GM18870 (cell line): Measurements from ENCODE around the gene C14orf39.

ENCODE experiments used
- ATAC-seq: cut with Tn5 transposase; IDR thresholded peaks from one replicate; pipeline ENCODE4 v1.9.1; 2021; ENCODE audit warnings: moderate library complexity; ENCODE audit not compliant: unreplicated experiment

C14orf39 gene

DNA sequence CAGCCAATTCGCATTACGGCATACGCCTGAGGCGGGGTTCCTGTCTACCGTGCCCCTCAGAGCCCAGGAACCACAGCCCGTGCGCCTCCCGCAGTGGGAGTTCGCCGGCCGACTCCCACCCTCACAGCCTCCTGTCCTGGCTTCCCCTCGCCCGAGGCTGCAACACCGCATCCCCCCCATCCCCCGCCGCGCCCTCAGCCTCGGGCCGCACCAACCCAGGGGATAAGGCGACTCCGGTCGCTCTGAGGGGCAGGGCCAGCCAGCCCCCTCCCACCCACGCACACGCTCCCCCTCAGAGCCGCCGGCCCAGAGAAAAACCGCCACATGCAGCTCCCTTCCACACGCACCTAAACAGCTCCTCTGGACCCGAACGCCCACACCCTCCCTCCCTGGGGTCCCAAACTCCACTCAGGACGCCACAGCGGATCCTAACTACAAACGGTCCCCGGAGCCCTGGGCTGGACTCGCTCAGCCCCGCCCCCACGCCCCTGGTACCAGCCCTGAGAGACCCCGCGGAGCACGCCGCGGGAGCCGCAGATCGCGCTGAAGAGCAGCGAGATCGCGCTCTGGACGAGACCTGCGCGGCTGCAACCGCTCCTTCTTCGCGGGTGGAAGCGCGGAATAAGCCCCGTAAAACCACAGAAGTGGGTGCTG, at the start of gene C14orf39:
Gene C14orf39 (minus strand): TSS at position 466 of the 654 bp plus-strand sequence. CDS start 985 bp downstream, outside the sequence.
- no peak for ATAC-seq

DNA sequence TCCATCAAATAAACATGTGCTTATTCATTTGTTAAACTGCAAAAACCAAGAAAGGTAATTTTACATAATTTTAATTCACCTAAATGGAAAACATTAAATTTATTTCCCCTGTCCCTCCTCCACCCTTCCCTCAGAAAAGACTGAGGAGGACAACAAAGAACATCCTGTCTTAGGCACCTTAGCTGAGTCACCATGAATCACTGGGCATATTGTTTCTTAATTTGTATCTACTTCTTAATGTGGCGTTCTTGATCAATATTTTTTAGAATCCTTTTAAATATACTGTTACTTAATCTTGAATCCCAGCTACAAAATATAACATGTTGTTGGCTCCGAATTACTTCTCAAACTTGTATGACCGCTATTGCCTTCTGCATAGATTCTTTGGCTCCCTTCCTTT, 46.6 kb upstream of the C14orf39 start:
- no peak for ATAC-seq

DNA sequence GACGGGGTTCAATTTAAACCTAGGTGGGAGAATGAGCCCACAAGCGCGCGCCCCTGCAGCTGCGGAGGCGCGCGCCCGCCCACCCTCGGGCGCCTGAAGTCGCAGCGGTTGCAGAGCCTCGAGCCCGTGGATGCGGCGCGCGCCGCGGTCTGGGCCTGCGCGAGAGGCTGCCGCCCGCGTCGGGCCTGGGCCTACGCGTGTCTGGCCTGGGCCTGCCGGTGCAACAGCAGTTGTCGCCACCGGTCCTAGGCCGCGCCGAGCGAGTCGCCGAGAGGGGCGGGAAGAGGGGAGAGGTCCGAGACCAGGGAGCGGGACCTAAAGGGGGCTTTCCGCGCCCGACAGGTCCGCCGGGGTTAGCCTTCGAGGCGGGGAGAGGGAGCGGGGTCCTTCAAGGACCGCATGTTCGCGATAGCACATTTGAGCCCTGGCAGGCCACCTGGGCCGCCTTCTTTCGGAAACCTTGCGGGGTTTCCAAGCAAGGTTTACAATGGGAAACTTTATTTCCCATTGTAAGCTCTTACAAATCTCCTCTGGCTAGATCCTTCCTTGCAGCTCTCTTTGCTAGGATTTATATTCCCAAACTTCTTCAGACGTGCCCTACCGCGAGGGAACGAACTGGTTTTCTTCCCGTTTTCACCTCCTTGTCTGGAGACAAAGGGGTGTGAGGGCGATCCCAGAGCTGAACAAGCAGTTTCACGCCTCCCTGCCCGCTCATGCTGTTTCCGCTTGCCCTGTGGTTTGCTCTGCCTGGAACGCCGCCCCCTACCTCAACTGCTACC, 29.8 kb upstream of the C14orf39 start:
- ATAC-seq = no peak

DNA sequence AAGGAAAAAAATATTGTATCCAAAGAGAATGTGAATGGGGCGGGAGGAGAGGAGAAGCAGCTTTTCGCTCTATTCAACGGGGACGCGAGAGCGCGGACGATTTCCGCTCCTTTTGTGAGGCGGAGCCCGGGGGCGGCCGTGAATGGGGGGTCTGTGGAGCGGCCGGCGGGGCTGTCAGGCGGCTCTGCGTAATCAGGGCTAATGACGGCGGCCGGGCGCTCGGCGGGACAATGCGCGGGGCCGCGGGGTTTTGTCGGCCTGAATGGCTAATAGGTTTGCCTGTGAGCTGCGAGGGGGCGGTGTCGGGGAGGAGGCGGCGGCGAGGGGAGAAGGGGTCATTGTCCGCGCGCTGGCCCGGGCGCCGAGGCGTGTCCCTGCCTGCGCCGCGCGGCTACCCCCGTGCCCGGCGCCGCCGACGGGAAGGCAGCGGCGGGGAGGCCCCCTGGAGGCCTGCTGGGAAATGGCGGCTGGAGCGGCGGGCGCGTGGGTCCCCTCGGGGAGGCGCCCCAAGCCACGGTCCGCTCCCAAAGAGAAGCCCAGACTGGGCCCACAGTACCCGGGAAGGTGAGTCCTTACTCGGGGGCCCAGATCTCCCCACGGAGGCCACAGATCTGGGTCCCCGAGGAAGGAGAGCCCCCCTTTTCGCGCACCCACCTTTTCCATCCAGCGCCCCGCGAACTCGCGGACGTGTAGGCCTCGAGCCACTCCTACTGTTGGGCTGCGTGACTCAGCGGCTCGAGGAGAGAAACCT, 29.1 kb upstream of the C14orf39 start:
- ATAC-seq = no peak

DNA sequence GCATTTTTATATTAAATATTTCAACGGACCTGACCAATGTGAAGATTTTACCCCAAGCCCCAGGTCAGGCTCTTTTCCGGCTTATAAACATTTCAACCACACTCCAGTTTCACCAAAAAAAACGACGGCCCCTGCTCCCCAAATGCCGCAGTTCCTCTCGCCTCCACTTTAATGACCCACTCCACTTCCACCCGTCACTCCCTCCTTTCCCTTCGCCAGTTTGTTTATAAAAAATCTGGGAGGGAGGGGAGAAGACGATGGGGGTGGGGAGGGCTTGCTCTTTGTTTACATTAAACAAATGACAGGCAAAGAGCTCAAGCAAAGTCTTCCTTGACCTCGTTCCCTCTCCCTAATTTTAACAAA, 28.5 kb upstream of the C14orf39 start:
- ATAC-seq = no peak

DNA sequence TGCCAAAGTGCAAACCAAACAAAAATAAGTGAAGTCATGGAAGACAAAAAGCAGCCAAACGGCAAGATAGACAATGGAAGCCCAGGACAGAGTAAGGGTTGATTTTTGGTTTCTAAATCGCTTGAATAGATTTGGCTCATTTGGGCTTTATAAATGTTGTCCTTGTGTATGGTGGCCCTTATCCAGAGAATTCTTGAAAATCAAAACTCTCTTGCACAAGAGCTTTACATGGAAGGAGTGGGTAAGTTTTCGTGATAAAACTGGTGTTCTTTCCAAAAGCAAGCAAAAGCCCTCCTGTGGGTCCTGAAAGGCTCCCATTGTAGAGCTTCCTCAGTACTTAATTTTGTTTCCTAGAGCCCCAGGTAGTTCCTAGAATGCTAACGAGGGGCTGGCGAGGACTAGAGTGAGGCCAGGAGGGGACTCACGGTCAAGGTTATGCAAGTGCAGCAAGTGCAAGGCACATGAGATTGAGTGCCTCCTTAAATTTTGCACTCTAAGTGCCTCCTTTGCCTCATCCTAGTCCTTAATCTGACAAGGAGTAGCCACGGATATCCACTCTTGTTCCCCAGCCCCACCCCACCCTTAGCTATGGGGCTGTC, 27.2 kb upstream of the C14orf39 start:
- ATAC-seq = no peak

- ATAC-seq = no peak
Measured at GRCh38 chr14:60512126-60512525, 26.3 kb upstream of the C14orf39 start.

GRCh38 chr14:60510951-60511599, 25.2 kb upstream of the C14orf39 start:
- no peak for ATAC-seq

DNA sequence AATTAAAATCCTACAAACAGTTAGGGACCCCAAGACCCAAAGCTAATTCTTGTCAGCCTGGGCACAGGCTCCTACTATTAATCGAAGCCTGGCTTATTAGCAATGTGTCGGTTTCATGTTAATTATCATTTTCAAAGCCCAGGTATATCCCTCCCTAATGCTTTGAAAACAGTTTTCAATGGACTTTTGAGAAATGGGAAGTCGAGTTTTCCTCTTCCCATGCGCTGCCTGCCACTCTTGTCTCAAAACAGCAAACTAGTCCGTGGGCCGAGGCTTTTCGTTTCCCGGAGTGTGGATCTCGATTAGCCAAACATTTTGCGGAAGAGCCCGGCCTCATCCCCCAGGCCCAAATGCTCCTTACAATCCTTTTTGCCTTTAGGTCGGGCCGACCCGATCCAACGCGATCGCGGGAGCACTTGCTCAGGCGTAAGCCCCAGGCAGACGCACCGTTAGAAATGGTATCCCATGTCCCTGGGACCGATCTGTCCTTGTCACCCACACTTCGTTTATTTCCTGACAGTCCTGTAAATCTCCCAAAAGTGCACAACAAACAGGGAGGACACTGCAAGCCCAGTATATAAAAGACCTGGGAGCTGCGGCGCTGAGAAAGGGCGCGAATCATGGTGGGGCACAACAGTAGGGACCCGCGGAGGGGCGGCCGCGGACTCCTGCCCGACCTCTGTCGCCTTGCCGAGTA, 24.5 kb upstream of the C14orf39 start:
- no peak for ATAC-seq

- ATAC-seq = no peak
Measured at GRCh38 chr14:60509438-60510253, 23.8 kb upstream of the C14orf39 start.

DNA sequence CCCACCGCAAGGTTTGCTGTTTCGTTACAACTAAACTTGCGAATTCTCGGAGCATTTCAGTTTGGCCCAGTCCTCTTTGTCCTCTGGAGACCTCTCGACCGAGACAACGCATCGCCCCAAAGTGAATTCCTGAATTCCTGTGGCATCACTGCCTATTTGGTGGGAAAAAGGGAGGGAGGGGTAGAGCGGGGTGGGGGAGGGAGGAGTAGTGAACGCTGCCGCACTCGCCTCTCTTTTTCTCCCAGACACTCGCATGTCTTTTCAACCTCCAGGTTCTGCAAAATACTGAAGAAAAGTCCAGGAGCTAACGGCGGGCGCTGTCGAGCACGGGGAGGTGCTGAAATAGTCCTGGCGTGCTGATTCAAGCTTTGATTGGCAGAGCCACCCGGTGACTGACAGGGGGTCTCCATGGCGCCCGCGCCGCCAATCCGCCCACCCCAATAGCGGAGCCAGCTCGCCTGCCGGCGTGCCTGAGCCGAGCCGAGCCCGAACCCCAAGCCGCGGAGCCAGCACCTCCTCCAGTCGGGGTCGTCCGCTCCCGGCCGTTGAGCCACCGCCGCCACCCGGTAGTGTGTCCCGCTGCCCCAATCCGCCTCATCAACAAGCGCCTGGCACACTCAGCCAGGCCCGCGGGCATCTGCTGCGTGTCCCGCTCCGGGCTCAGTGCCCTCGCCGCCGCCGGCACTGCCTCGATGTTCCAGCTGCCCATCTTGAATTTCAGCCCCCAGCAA, 23.0 kb upstream of the C14orf39 start, which contains the start of gene SIX6:
Gene SIX6 (plus strand): TSS at position 440 of the 731 bp plus-strand sequence. CDS start 253 bp downstream, at position 693.
- no peak for ATAC-seq

GRCh38 chr14:60508363-60508706, 22.5 kb upstream of the C14orf39 start:
- ATAC-seq = no peak

- ATAC-seq = no peak
Measured at GRCh38 chr14:60506985-60507829, 21.3 kb upstream of the C14orf39 start.

DNA sequence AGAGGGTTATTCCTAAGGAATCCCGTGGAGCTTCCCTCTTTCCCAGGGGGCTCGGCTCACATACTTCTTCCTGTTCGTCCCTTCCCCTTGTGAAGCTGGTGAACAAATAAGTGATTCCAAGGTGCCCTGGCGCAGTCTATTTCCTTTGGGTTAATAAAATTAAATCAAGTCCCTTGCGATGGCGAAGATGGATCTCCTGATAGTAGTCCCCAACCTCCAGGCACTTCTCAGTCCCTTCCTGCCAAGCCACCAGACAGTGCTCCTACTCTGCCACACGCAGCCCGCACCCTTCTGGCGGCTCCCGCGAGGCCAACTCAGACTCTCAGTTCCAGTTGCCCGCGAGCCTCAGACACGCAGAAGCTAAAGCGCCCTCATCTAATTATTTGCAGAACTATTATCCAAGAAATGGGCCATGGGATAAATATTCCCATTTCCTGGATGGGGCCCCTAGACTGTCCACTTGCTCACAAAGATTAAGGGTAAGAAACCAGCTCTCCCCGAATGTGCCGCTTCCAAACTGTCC, 20.7 kb upstream of the C14orf39 start:
- no peak for ATAC-seq

DNA sequence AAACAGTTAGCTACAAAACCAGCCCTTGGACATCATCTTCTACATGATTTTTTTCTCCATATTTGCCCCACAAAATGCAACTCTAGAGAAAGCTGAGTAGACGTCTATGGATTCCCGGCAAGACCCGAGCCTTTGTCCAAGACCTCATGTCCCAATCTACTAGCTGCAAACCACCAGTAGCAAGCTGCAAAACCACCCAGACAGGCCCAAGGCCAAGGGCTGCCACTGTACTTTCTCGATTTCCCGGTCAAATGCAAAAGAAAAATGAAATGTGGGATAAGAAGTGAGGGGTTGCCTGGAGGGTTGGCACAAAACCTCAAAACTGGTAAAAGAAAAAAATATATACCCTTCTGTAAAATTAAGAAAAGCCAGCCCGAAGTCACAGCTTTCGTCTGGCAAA, 20.1 kb upstream of the C14orf39 start:
- no peak for ATAC-seq

- ATAC-seq = no peak
Measured at GRCh38 chr14:60505448-60505847, 19.6 kb upstream of the C14orf39 start.

DNA sequence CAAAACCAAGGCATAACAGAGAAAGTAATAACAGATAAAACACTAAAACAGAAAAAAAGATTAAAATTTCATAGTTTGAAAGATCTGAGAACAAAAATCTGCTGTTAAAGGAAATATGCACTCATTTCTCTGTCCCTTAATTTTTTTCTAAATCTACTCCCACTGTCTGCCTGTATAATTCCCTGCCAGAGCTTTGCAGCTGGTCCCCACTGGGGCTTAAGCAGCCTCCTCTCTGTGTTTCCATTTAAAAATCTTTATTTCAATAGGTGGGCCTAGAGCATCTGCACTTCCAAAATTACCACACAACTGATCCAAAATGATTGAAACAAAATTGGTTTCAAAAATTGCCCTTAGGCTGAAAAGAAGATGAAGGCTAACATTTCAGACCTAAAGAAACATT, 16.7 kb upstream of the C14orf39 start:
- ATAC-seq = no peak

- no peak for ATAC-seq
Measured at GRCh38 chr14:60495946-60496345, 10.1 kb upstream of the C14orf39 start.
